Colonic mucosa (tissue), 4 donors: ENCODE data around the gene ADARB2. TPM values are rescaled to one million over a fixed set of nuclear protein-coding genes. Genes with fewer than 3 reads are reported as not detected.

ENCODE experiments used
- DNase-seq: peaks from one replicate; pipeline ENCODE4 v3.0.0-alpha.2; 2020
- H3K27ac ChIP-seq: fragments of 200-600 bp; one replicate; pipeline ENCODE4 v1.8.0; 2021
- H3K27me3 ChIP-seq: fragments of 200-600 bp; one replicate; pipeline ENCODE4 v1.8.0; 2021
- H3K36me3 ChIP-seq: fragments of 200-600 bp; one replicate; pipeline ENCODE4 v1.8.0; 2021
- H3K4me1 ChIP-seq: fragments of 200-600 bp; one replicate; pipeline ENCODE4 v1.8.0; 2021; ENCODE audit warnings: mild to moderate bottlenecking
- H3K4me3 ChIP-seq: fragments of 200-600 bp; one replicate; pipeline ENCODE4 v1.8.0; 2021
- H3K9ac ChIP-seq, 2 donors: one replicate each; pipeline ENCODE4 v1.7.0; 2013; ENCODE audit warnings: control low read depth in 2 of 2, low read depth in 2 of 2, low read length in 2 of 2
- H3K9me3 ChIP-seq: fragments of 200-600 bp; one replicate; pipeline ENCODE4 v1.8.0; 2021
- intact Hi-C: fragments of 100-400 bp; cut with DNase I; formaldehyde crosslinking; loops from one replicate; pipeline ENCODE4 v1.14.1; 2022
- total RNA-seq, 2 donors: library from RNA; stranded (reverse); fragmentation: NEBNext Ultra II Directional in 1 of 2; extraction: Animal tissue kit (Norgen Biotek cat#: 25700) in 1 of 2; gene quantifications; one replicate each; pipeline ENCODE4 v1.2.1, GENCODE V29; 2021
- TF ChIP-seq, protein P1 (sequence below): fragments of 200-600 bp; IDR thresholded peaks from one replicate; pipeline ENCODE4 v1.8.0; 2022; ENCODE audit warnings: antibody characterized with exemption, mild to moderate bottlenecking
- donor health status: healthy.
- donor health status: DM: no; HTN: no; CAD: no.
- donor health status: DM: no; HTN: no; CAD: no.

Gene ADARB2
- total RNA-seq, 2 donors from 2014 or later, result 0.19 TPM; not detected in 1

DNA sequence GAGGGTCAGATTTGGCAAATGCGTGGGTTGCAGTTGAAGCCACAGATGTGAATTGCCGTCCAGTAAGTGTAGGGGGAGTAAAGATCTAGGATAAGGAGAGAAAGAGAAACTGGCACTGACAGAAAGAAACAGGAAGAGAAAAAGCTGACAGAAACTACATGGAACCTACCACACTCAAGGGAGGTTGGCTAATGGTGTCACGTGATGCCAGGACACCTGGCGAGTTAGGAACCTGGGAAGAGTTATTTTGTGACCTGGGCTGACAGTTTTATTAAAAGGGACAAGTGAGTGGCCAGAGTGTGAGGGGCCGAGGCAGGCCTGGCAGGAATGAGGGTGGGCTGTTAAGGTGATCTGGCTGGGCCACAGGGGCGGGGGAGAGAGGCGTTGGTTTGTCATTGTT lies 188.7 kb downstream of the ADARB2 start:
- no peaks in the 10 kb centered on the region for H3K27me3 ChIP-seq
- no peaks in the 10 kb centered on the region for H3K36me3 ChIP-seq
- no peak overlapping the region for H3K4me3 ChIP-seq
- DNase-seq, result no peak
- no peak overlapping the region for H3K9ac ChIP-seq
- H3K4me1 ChIP-seq, result no peaks in the 10 kb centered on the region
- H3K27ac ChIP-seq, result no peak overlapping the region
- TF ChIP-seq, protein P1, sequence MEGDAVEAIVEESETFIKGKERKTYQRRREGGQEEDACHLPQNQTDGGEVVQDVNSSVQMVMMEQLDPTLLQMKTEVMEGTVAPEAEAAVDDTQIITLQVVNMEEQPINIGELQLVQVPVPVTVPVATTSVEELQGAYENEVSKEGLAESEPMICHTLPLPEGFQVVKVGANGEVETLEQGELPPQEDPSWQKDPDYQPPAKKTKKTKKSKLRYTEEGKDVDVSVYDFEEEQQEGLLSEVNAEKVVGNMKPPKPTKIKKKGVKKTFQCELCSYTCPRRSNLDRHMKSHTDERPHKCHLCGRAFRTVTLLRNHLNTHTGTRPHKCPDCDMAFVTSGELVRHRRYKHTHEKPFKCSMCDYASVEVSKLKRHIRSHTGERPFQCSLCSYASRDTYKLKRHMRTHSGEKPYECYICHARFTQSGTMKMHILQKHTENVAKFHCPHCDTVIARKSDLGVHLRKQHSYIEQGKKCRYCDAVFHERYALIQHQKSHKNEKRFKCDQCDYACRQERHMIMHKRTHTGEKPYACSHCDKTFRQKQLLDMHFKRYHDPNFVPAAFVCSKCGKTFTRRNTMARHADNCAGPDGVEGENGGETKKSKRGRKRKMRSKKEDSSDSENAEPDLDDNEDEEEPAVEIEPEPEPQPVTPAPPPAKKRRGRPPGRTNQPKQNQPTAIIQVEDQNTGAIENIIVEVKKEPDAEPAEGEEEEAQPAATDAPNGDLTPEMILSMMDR, result no peak
- intact Hi-C loops, result no loop called here
- no peaks in the 10 kb centered on the region for H3K9me3 ChIP-seq

DNA sequence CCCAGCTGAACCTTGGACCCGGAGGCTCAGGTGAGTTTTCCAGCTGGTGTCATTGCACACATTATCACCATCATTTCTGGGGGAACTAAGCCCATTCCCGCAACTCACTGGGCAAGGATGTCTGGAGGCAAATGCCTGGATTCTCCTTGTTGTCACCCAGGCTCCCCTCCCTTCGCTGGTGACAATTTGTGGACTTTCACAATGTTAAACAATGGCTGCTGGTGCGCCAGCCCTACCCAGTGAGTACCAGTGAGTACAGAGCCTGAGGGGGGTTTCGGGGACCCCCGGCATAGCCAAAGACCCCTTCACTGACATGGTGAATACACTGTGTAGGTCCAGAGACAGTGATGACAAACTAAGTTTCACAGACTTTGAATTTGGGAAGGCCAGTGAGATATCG lies 189.2 kb downstream of the ADARB2 start:
- Histone ChIP-seq H3K27ac (no peak overlapping the region), H3K4me3 (no peak overlapping the region), H3K9ac (no peak overlapping the region), H3K27me3 (no peaks in the 10 kb centered on the region), H3K36me3 (no peaks in the 10 kb centered on the region), H3K4me1 (no peaks in the 10 kb centered on the region), H3K9me3 (no peaks in the 10 kb centered on the region)
- TF ChIP-seq, protein P1, result no peak
- intact Hi-C loops, result no loop called here
- no peak for DNase-seq

DNA sequence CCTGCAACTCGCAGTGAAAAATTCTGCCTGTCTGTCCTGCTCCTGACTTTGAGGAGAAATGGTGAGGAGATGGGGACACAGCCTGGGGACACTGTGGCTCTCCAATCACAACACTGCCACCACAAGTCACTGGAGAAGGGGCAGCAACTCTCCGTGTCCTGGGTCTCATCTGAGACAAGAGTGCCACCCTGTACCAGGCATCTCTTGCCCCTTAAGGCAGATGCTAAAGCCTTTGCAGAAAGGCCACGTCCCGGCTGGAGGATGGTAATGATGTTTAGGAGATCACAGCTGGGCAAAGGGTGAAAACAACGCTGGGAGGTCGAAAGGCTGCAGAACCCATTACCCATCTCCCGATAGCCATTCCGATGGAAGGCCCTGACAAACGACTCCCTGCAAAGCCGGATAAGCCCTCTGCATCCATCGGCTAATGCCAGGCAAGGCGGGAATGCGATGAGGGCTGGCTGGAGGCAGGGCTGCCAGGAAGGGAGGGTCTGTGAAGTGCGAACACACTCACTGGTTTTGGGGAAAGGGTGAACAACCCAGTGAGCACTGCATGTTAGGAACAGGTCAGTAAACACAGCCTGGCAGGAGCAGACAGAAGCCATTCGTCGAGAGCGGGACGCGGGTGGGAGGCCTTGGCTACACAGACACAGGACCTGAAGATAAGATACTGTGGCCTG lies 190.8 kb downstream of the ADARB2 start:
- no peak overlapping the region for H3K4me3 ChIP-seq
- intact Hi-C loops, result no loop called here
- no peaks in the 10 kb centered on the region for H3K36me3 ChIP-seq
- no peaks in the 10 kb centered on the region for H3K9me3 ChIP-seq
- TF ChIP-seq, protein P1, result no peak
- no peak for DNase-seq
- no peaks in the 10 kb centered on the region for H3K27me3 ChIP-seq
- H3K27ac ChIP-seq, result no peak overlapping the region
- H3K9ac ChIP-seq, result no peak overlapping the region
- H3K4me1 ChIP-seq, result no peaks in the 10 kb centered on the region

DNA sequence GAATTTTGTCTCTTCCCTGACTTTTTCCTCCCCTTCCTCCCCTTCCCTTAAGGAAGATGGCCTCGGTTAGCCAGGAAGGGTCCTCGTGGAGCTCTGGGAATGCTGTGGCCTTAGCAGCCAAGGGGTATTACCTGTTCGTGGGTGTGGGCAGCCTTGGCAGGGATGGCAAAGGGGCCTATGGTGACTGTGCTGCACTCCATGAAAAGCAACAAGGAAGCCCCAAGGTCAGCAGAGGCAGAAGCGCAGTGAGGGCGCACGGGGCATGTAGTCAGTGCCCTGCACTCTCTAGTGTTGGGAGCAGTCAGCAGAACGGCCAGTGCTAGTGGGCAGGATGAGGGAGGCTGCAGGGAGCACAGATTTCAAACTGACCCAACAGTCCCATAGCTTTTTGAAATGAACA lies 191.8 kb downstream of the ADARB2 start:
- Histone ChIP-seq H3K9ac (no peak overlapping the region), H3K27ac (no peak overlapping the region), H3K27me3 (no peaks in the 10 kb centered on the region), H3K36me3 (no peaks in the 10 kb centered on the region), H3K4me1 (no peaks in the 10 kb centered on the region), H3K4me3 (no peak overlapping the region), H3K9me3 (no peaks in the 10 kb centered on the region)
- intact Hi-C loops, result no loop called here
- DNase-seq, result no peak
- TF ChIP-seq, protein P1, result no peak

DNA sequence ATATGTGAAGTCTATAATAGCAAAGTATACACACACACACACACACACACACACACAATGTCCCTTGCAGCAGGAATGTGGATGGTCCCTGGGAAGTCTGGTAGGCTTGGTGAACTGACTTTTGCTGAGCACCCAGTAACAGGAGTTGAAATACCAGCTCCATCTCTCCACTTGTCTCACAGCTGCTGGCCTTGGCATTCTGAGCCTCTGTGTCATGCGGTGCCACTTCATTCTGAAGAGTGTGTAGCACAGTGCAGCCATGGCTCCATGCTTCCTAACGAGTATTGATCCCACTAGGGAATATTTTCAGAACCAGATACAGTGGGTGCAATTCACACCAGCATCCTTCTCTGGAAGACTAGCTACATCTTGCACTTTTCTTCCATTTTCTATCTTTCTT lies 192.4 kb downstream of the ADARB2 start:
- Histone ChIP-seq H3K27me3 (no peaks in the 10 kb centered on the region), H3K4me3 (no peak overlapping the region), H3K9ac (no peak overlapping the region), H3K4me1 (no peaks in the 10 kb centered on the region), H3K27ac (no peak overlapping the region), H3K36me3 (no peaks in the 10 kb centered on the region), H3K9me3 (no peaks in the 10 kb centered on the region)
- TF ChIP-seq, protein P1, result no peak
- intact Hi-C loops, result no loop called here
- no peak for DNase-seq
